ENCODE results near the gene CLSTN2.

- TF ChIP-seq CTCF (conservative IDR thresholded peaks at IDR 0.05) (no peak), EZH2 (IDR thresholded peaks at IDR 0.05; ENCODE audit: low read depth) (no peak)
Measured at GRCh38 chr3:140597792-140598191, 662.8 kb downstream of the CLSTN2 start.

All from PC-9 (cell line).